CD4-positive, alpha-beta T cell treated with Interleukin-2 at 100 ng/mL for 4 hours (primary cell): ENCODE data around the gene CDH9.
"Not testable (repeated sequence)": the region's sequence is repeated elsewhere in the genome, so short reads cannot be mapped to it uniquely, and the experiment has no call there.

ENCODE experiments used
- DNase-seq: peaks from one replicate; pipeline ENCODE4 v3.0.0-alpha.2; 2020; ENCODE audit warnings: low spot score

CDH9 gene

DNA sequence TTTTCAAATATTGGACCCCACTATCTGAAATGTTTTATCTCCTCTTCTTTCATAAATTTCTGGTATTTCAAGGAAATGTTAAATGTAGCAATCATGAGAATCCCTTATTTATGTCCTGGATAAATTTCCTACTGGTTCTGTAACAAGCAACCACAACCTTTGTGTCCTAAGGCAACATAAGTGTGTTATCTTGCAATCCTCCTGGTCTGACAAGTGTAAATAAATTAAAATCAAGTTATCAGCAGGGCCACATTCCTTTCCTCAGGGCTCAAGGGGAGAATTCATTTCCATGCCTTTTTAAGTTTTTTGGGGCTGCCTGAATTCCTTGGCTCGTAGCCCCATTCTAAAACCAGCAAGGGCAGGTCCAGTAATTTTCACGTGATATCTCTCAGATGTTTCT lies 83.2 kb downstream of the CDH9 start:
- no peak for DNase-seq

GRCh38 chr5:26948921-26949320 lies 89.5 kb downstream of the CDH9 start:
- DNase-seq, result no peak

GRCh38 chr5:26945901-26946300 lies 92.5 kb downstream of the CDH9 start:
- no peak for DNase-seq

DNA sequence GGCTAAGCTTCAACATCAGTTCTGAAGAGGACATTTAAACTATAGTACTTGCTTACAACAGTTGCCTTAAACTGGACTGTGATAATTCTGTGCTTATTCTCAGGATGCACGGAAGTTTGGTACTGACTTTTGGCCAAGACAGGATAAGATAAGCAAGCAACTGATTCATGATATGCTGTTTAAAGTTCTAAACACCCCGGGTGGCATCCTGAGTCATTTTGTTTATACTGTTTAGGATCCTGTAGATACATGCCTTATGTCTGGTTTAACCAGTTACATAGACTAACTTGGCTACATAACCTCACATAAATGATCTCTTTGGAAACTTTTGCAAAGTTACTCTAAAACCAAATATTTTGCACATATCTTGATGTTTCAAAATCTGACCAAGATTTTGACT lies 95.9 kb downstream of the CDH9 start:
- no peak for DNase-seq

GRCh38 chr5:26940994-26941393 lies 97.4 kb downstream of the CDH9 start:
- no peak for DNase-seq

GRCh38 chr5:26932238-26932637 lies 106.1 kb downstream of the CDH9 start:
- DNase-seq, result no peak

- no peak for DNase-seq
Measured at GRCh38 chr5:26921439-26921838, 116.9 kb downstream of the CDH9 start.

DNA sequence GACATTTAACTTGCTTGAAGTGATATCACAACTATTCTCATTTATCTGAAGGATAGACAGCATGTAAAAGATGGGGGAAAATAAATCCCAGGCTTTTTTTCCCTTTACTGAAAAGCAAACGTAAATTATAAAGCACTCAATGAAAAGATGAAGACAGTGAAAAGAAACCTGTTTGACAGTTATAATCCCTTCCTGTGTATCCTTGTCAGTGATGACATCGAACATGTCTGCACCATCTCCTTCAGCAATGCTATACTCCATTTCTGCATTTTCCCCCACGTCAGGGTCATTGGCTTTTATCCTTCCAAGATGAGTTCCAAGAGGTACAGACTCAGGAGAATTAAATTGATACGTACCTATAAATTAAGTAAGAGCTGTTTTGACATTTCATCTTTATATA lies 134.9 kb downstream of the CDH9 start:
- no peak for DNase-seq

DNA sequence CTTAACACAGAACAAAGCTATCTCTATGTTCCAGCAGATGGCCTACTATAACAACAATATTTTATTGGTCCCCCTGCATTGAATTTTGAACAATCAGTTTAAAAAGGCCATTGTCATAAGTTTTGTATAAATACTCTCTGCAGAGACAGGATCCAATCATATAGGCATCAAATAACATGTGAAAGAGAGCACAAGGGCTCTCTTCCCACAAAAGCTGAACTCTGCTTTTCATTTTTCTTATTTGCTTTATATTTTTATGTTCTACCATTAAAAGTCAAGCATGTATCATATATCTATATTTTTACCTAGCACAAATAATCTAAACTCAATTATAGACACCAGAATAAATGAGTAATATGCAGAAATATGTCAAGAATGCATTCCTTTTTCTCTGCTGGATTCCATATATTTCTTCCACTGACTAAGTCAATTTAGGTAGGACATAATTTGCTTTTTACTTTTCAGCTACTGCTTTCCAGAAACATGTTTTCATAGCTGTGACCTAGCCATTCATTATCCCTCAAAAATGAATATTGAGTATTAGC lies 143.6 kb downstream of the CDH9 start:
- no peak for DNase-seq

GRCh38 chr5:26893078-26893477 lies 145.3 kb downstream of the CDH9 start:
- DNase-seq, result no peak

DNA sequence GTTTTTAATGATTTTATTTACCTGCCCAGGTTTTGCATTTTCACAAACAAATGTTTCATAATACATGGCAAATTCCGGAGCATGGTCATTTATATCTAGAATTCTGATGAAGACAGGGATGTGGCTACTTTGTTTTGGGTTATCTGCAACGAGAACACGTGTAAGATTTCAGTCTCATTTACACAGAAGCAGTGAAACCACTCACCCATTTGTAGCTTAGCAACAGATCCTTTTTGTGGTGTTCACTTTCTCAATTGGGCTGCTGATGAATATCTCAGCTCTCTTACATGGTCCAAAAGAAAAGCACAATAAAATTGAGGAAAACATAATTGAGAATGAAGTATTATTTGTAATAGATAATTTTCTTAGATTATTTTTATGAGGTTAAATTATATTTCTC lies 148.6 kb downstream of the CDH9 start:
- DNase-seq, result no peak

DNA sequence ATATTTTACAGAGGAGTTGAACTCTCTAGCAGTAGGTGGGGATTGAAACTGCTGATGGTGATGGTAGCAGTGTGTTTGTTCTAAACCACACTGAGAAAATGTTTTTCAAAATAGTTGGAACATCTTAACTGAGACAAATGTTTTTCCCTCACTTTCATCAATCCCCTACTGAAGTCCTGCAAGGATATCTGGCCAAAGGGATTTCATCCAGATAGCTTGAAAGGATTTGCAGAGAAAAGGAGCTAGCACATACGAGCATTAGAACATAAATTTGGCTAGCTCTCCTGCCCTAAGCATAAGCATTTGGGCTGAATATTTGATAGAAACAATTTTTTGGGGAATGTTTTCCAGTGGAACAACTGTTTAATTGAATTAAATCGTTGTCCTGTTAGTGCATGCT lies 153.9 kb downstream of the CDH9 start:
- no peak for DNase-seq

- no peak for DNase-seq
Measured at GRCh38 chr5:26883375-26883774, 155.0 kb downstream of the CDH9 start.

- no peak for DNase-seq
Measured at GRCh38 chr5:26881901-26882300, 156.5 kb downstream of the CDH9 start.

- no peak for DNase-seq
Measured at GRCh38 chr5:26877154-26877553, 161.2 kb downstream of the CDH9 start.

DNA sequence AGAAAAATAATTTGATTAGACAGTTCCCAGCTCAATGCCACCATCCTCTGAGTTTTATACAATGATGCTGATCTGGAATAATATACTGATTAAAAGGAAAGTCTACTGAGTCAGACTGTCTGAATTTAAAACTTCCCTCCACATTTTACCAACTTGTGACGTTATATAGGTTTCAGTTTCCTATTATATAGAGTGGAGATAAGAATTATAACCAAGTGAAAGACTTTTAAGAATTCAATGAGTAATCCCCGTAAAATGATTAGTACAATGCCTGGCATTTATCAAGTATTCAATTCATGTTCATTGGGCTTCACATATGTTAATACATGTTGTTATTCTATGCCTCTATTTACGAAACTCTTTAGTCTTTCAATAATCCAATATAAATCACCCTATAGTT lies 166.0 kb downstream of the CDH9 start:
- no peak for DNase-seq

- DNase-seq, result no peak
Measured at GRCh38 chr5:26869781-26870180, 168.6 kb downstream of the CDH9 start.

GRCh38 chr5:26868504-26868903 lies 169.9 kb downstream of the CDH9 start:
- no peak for DNase-seq

DNA sequence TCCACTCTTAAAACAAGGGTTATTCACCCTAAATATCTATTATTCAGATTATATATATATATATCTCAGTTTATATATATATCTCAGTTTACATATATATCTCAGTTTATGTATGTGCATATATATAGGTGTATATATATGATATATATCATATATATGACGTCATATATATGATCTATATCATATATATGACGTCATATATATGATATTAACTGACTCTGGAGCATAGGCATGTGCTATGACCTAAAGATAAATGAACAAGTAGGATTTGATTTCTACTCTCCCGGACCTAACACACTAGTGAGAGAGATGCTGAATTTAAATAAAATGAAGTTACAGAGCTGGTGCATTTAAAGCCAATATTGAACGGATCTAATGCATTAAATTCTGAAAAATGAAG lies 174.3 kb downstream of the CDH9 start:
- no peak for DNase-seq

GRCh38 chr5:26856238-26856637 lies 182.1 kb downstream of the CDH9 start:
- no peak for DNase-seq

DNA sequence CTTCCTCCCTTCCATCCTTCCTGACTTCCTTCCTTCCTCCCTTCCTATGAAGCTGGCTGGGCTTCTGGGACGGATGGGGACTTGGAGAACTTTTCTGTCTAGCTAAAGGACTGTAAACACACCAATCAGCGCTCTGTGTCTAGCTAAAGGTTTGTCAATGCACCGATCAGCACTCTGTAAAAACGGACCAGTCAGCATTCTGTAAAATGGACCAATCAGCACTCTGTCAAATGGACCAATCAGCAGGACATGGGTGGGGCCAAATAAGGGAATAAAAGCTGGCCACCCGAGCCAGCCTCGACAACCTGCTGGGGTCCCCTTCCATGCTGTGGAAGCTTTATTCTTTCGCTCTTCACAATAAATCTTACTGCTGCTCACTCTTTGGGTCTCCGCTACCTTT lies 185.9 kb downstream of the CDH9 start:
- not testable (repeated sequence) for DNase-seq

DNA sequence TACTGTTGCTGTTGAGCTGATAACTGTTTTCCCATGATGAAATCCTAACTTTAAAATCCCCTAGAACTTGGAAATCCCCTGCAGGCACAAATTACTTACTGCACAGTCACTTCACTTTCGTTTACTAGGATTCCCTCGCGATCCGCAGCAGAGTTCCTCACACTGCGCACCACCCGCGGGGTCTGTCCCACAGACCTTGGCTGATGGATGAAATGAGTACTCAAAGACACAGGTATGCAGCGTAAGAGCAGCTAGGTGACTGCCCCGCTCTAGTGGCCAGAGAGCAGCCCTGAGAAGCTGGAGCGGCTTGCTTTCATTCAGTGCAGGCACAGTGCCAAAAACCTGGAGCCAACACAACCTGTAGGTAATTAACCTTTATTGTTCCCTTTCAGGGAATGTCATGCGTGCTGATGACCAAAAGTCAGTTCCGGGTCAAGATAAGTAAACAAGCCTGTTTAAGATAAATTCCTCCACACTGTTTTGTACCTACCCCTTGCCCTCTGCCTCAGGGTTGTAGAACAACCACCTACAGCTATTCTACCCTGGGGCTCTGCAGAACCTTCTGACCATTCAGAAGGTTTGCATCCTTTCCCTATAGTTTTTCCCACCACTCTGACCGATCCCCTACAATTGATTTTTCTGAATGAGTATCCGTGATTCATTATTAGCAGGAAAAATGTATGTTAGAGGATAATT lies 191.2 kb downstream of the CDH9 start:
- DNase-seq, result no peak

- DNase-seq, result no peak
Measured at GRCh38 chr5:26843677-26844076, 194.7 kb downstream of the CDH9 start.

GRCh38 chr5:26833596-26833995 lies 204.8 kb downstream of the CDH9 start:
- DNase-seq, result no peak
